Loucy (cell line): ENCODE data around the gene NOS3.

Experiments used
- H2AFZ ChIP-seq: fragments of 200-600 bp; sonication (generic); 2 replicates; pipeline ENCODE4 v1.6.0; 2016; ENCODE audit warnings: antibody characterized with exemption, mild to moderate bottlenecking, low read length, moderate library complexity
- H3F3A ChIP-seq: fragments of 200-600 bp; 2 replicates; pipeline ENCODE4 v1.6.0; 2016; ENCODE audit warnings: antibody characterized with exemption, low read depth, mild to moderate bottlenecking
- H3K27me3 ChIP-seq: fragments of 200-600 bp; sonication (generic); 2 replicates; pipeline ENCODE4 v1.6.1; 2014; ENCODE audit warnings: low read length, mild to moderate bottlenecking; ENCODE audit not compliant: insufficient read depth, poor library complexity, severe bottlenecking
- H3K36me3 ChIP-seq: fragments of 200-600 bp; sonication (generic); 2 replicates; pipeline ENCODE4 v1.6.1; 2016; ENCODE audit warnings: low read length; ENCODE audit not compliant: insufficient read depth
- H3K4me1 ChIP-seq: fragments of 200-600 bp; sonication (generic); 2 replicates; pipeline ENCODE4 v1.5.1; 2014; ENCODE audit warnings: low read length, mild to moderate bottlenecking; ENCODE audit not compliant: insufficient read depth, poor library complexity, severe bottlenecking
- H3K4me2 ChIP-seq: fragments of 200-600 bp; sonication (generic); 2 replicates; pipeline ENCODE4 v1.6.0; 2014; ENCODE audit warnings: antibody characterized with exemption, low read length, low read depth, mild to moderate bottlenecking; ENCODE audit not compliant: poor library complexity, severe bottlenecking
- H3K4me3 ChIP-seq: fragments of 200-600 bp; sonication (generic); 2 replicates; pipeline ENCODE4 v1.5.1; 2014; ENCODE audit warnings: low read length, mild to moderate bottlenecking, mixed read lengths; ENCODE audit not compliant: poor library complexity, severe bottlenecking
- H3K79me2 ChIP-seq: fragments of 200-600 bp; sonication (generic); 2 replicates; pipeline ENCODE4 v1.6.1; 2014; ENCODE audit warnings: low read length; ENCODE audit not compliant: insufficient read depth
- H3K9ac ChIP-seq: fragments of 200-600 bp; sonication (generic); 2 replicates; pipeline ENCODE4 v1.6.0; 2014; ENCODE audit warnings: mild to moderate bottlenecking, low read depth, low read length, moderate library complexity; ENCODE audit not compliant: poor library complexity, severe bottlenecking
- H3K9me2 ChIP-seq: fragments of 200-600 bp; sonication (generic); replicated peaks from 2 replicates; pipeline ENCODE4 v1.6.1; 2016; ENCODE audit warnings: low read depth, low read length, mixed read lengths
- H3K9me3 ChIP-seq: fragments of 200-600 bp; sonication (generic); 2 replicates; pipeline ENCODE4 v1.6.1; 2014; ENCODE audit warnings: mild to moderate bottlenecking, antibody characterized with exemption, low read length, low read depth; ENCODE audit not compliant: insufficient read depth
- H4K20me1 ChIP-seq: fragments of 200-600 bp; sonication (generic); 2 replicates; pipeline ENCODE4 v1.6.0; 2014; ENCODE audit warnings: antibody characterized with exemption, low read length, mild to moderate bottlenecking; ENCODE audit not compliant: insufficient read depth, poor library complexity, severe bottlenecking
- CTCF ChIP-seq: fragments of 200-600 bp; sonication (generic); conservative IDR thresholded peaks from 2 replicates; pipeline ENCODE4 v1.5.1; 2014; ENCODE audit warnings: mild to moderate bottlenecking, antibody characterized with exemption, low read length
- EZH2phosphoT487 ChIP-seq: fragments of 200-600 bp; IDR thresholded peaks from 2 replicates; pipeline ENCODE4 v1.6.1; 2018; ENCODE audit warnings: antibody characterized with exemption, mild to moderate bottlenecking, moderate library complexity, borderline replicate concordance

NOS3 gene

GRCh38 chr7:150986099-150986512, 4.7 kb upstream of the NOS3 start:
- Histone ChIP-seq H3K4me1 (peaks cover 14% of the 10 kb centered on the region), H3K79me2 (no peaks in the 10 kb centered on the region), H3F3A (no peaks in the 10 kb centered on the region), H3K4me2 (no peak overlapping the region), H3K36me3 (no peaks in the 10 kb centered on the region), H3K9me2 (no peaks in the 10 kb centered on the region), H3K4me3 (no peak overlapping the region), H3K27me3 (no peaks in the 10 kb centered on the region), H3K9me3 (no peaks in the 10 kb centered on the region), H4K20me1 (no peaks in the 10 kb centered on the region), H2AFZ (no peak overlapping the region), H3K9ac (no peak overlapping the region)
- TF ChIP-seq CTCF = peak; percentile 80
- TF ChIP-seq EZH2phosphoT487 = no peak

GRCh38 chr7:150986556-150986955, 4.3 kb upstream of the NOS3 start:
- Histone ChIP-seq H3K9me3 (no peaks in the 10 kb centered on the region), H3F3A (no peaks in the 10 kb centered on the region), H3K79me2 (no peaks in the 10 kb centered on the region), H3K27me3 (no peaks in the 10 kb centered on the region), H3K9ac (no peak overlapping the region), H3K4me2 (no peak overlapping the region), H2AFZ (no peak overlapping the region), H3K36me3 (no peaks in the 10 kb centered on the region), H3K4me3 (no peak overlapping the region), H4K20me1 (no peaks in the 10 kb centered on the region), H3K4me1 (peaks cover 14% of the 10 kb centered on the region), H3K9me2 (no peaks in the 10 kb centered on the region)
- TF ChIP-seq CTCF = no peak
- TF ChIP-seq EZH2phosphoT487 = no peak

GRCh38 chr7:150988230-150989226, 2.3 kb upstream of the NOS3 start:
- Histone ChIP-seq H2AFZ (peak overlapping the region; percentile 55), H3K79me2 (no peaks in the 10 kb centered on the region), H3K9ac (peak overlapping the region; percentile 35), H3F3A (no peaks in the 10 kb centered on the region), H3K27me3 (no peaks in the 10 kb centered on the region), H3K9me3 (no peaks in the 10 kb centered on the region), H3K4me1 (peaks cover 14% of the 10 kb centered on the region), H3K9me2 (no peaks in the 10 kb centered on the region), H4K20me1 (no peaks in the 10 kb centered on the region), H3K4me2 (peak overlapping the region; percentile 63), H3K36me3 (no peaks in the 10 kb centered on the region), H3K4me3 (peak overlapping the region; percentile 55)
- TF ChIP-seq CTCF (peak; percentile 85), EZH2phosphoT487 (no peak)
